Heart left ventricle (tissue), 16 donors: ENCODE measurements around the gene PRAMEF13. TPM values are rescaled to one million over a fixed set of nuclear protein-coding genes. Genes with fewer than 3 reads are reported as not detected.
"Not testable (repeated sequence)": the region's sequence is repeated elsewhere in the genome, so short reads cannot be mapped to it uniquely, and the experiment has no call there.

Experiments used
- ATAC-seq, 4 donors: fragments of 200-7000 bp; cut with Tn5 transposase; one replicate each; pipeline ENCODE4 v1.9.1; 2020 to 2022; ENCODE audit warnings: moderate library complexity in 4 of 4, mild to moderate bottlenecking in 3 of 4, moderate number of reproducible peaks in 1 of 4
- DNase-seq, 5 donors: peaks; one replicate each; pipeline ENCODE4 v3.0.0-alpha.2; 2020
- H3K27ac ChIP-seq, 12 donors: fragments of 200-600 bp; sonication (generic) in 4 of 12; one replicate each; pipeline versions ENCODE4 v1.5.0 to v1.8.0; 2016 to 2022; ENCODE audit warnings: mild to moderate bottlenecking in 2 of 12
- H3K27me3 ChIP-seq, 9 donors: fragments of 200-600 bp; sonication (generic) in 2 of 9; one replicate each; pipeline versions ENCODE4 v1.5.1 to v1.8.0; 2016 to 2022; ENCODE audit warnings: mild to moderate bottlenecking in 3 of 9
- H3K36me3 ChIP-seq, 9 donors: fragments of 200-600 bp; sonication (generic) in 2 of 9; one replicate each; pipeline versions ENCODE4 v1.5.0 to v1.8.0; 2018 to 2022; ENCODE audit warnings: mild to moderate bottlenecking in 2 of 9
- H3K4me1 ChIP-seq, 12 donors: fragments of 200-600 bp; sonication (generic) in 4 of 12; one replicate each; pipeline versions ENCODE4 v1.5.0 to v1.8.0; 2016 to 2022; ENCODE audit warnings: mild to moderate bottlenecking in 3 of 12
- H3K4me3 ChIP-seq, 12 donors: fragments of 200-600 bp; sonication (generic) in 4 of 12; one replicate each; pipeline versions ENCODE4 v1.5.0 to v1.8.0; 2017 to 2022; ENCODE audit warnings: mild to moderate bottlenecking in 9 of 12, moderate library complexity in 4 of 12
- H3K9me3 ChIP-seq, 12 donors: fragments of 200-600 bp; sonication (generic) in 4 of 12; one replicate each; pipeline versions ENCODE4 v1.5.0 to v1.8.0; 2016 to 2022; ENCODE audit warnings: mild to moderate bottlenecking in 1 of 12
- WGBS, 4 donors: extraction: QIAGEN DNeasy Blood & Tissue Kit in 2 of 4; methylation state at CpG; one replicate each; pipeline versions ENCODE4 v1.1.5 to v1.1.7; 2013 to 2018; 5-methylcytosine and 5-hydroxymethylcytosine counted together
- intact Hi-C, 10 donors: fragments of 100-400 bp; cut with DNase I; formaldehyde crosslinking; loops; one replicate each; pipeline versions ENCODE4 v1.11.1 to v1.14.2; 2022
- long read RNA-seq, 3 donors: library from polyadenylated mRNA; unstranded; transcript quantifications; one replicate each; pipeline ENCODE4 v2.0.0, GENCODE V29; 2020 to 2021
- polyA plus RNA-seq, 2 donors: library from polyadenylated mRNA; stranded (reverse); fragments of 200-250 nt; gene quantifications; one replicate each; pipeline ENCODE4 v1.2.3, GENCODE V29; 2013
- total RNA-seq, 9 donors: library from RNA; depleted of rRNA in 2 of 9; stranded (reverse); fragments of >200 nt in 2 of 9; fragmentation: NEBNext Ultra II Directional in 3 of 9; extraction: Animal tissue kit (Norgen Biotek cat#: 25700) in 3 of 9; gene quantifications; one replicate each; pipeline versions ENCODE4 v1.1.0 to v1.2.4, GENCODE V29; 2016 to 2023
- donor health status: ischemic (EF 13 %, LVEDD 7.1; RV severe dilation, severe dysfunction).
- donor health status: healthy with polysubstance abuse.
- donor health status: DM: no; HTN: yes; CAD: no.
- donor health status: DM: no; HTN: no; CAD: no.
- donor health status: ischemic (EF 25% LVEDD 6.9; RV normal size, moderate dysfunction).
- donor health status: ischemic (EF 25% LVEDD 5.7; RV mildly dilated, moderate dysfunction).
- donor health status: healthy.
- donor health status: DM: yes; HTN: yes; CAD: no.
- donor health status: ischemic (EF 35%, LVEDD 5.7; RV mildly dilated, moderate dysfunction).
- donor health status: nonischemic (EF 11% LVEDD 7.7; RV severe dilation, severe dysfunction).
- donor health status: DM: yes; HTN: yes; CAD: no.
- donor health status: PGD.
- donor health status: ischemic (EF 29% LVEDD 5.4; RV normal size, mild dysfunction).
- donor health status: nonischemic (EF 23%, LVEDD 6.1; RV moderate dilation, normal function).

PRAMEF13 gene
- total RNA-seq (not detected), polyA plus RNA-seq (not detected)
- long read RNA-seq, donor 1, result 0 reads
- long read RNA-seq, donor 2, result 0 reads
- long read RNA-seq, donor 3, result 0 reads

GRCh38 chr1:13201309-13201708, at the start of gene PRAMEF13:
Gene PRAMEF13, minus strand, starts transcription at chr1:13201409. Its CDS starts 1,820 bp downstream, at chr1:13199589.
- H3K27me3 ChIP-seq, DNase-seq, H3K4me1 ChIP-seq, H3K4me3 ChIP-seq, intact Hi-C loops, H3K9me3 ChIP-seq, H3K27ac ChIP-seq, ATAC-seq, H3K36me3 ChIP-seq: not testable (repeated sequence)
- 91% methylated on average over 3 of the region's 5 CpGs; no CpG with 5 or more reads in 3 of the 4 donors for WGBS, 4 donors

GRCh38 chr1:13247122-13247521, 45.9 kb upstream of the PRAMEF13 start:
- ATAC-seq, H3K4me3 ChIP-seq, intact Hi-C loops, H3K27me3 ChIP-seq, H3K9me3 ChIP-seq, H3K36me3 ChIP-seq, H3K4me1 ChIP-seq, H3K27ac ChIP-seq: not testable (repeated sequence)
- 76 to 81% (median 78%) methylated on average over 6 to 7 of the region's 7 CpGs for WGBS, 4 donors
- peak in 1 of 5 donors; percentile 40 for DNase-seq

- H3K36me3 ChIP-seq, H3K27ac ChIP-seq, ATAC-seq, H3K4me3 ChIP-seq, intact Hi-C loops, DNase-seq, H3K4me1 ChIP-seq, H3K9me3 ChIP-seq: not testable (repeated sequence)
- peaks cover 0 to 13% (median 4%) of the 10 kb centered on the region in 9 donors for H3K27me3 ChIP-seq
- 62 to 82% (median 72%) methylated on average over 2 of the region's 2 CpGs for WGBS, 4 donors
These were observed 45.3 kb upstream of the PRAMEF13 start for GRCh38 chr1:13246554-13246871.

- H3K27me3 ChIP-seq, result peaks cover 0 to 14% (median 4%) of the 10 kb centered on the region in 9 donors
- H3K9me3 ChIP-seq, H3K4me3 ChIP-seq, ATAC-seq, H3K4me1 ChIP-seq, H3K36me3 ChIP-seq, H3K27ac ChIP-seq, intact Hi-C loops: not testable (repeated sequence)
- DNase-seq, result peak in 1 of 5 donors; percentile 62
- WGBS, 4 donors, result 55 to 77% (median 67%) methylated on average over 5 of the region's 5 CpGs
These were observed 44.8 kb upstream of the PRAMEF13 start for GRCh38 chr1:13245841-13246553.

- ATAC-seq, intact Hi-C loops, H3K4me1 ChIP-seq, H3K9me3 ChIP-seq, H3K27ac ChIP-seq, H3K36me3 ChIP-seq, H3K4me3 ChIP-seq: not testable (repeated sequence)
- peaks cover 0 to 19% (median 4%) of the 10 kb centered on the region in 9 donors for H3K27me3 ChIP-seq
- 77 to 81% (median 80%) methylated on average over 9 of the region's 9 CpGs for WGBS, 4 donors
- DNase-seq, result peak in 1 of 5 donors; percentile 10
These were observed 42.5 kb upstream of the PRAMEF13 start for GRCh38 chr1:13243536-13244263.

GRCh38 chr1:13239633-13240032, 38.4 kb upstream of the PRAMEF13 start:
- WGBS, 4 donors, result 80 to 88% (median 85%) methylated on average over 4 of the region's 4 CpGs

GRCh38 chr1:13237572-13237971, 36.4 kb upstream of the PRAMEF13 start:
- peaks cover 0 to 34% (median 2%) of the 10 kb centered on the region in 9 donors for H3K27me3 ChIP-seq
- not testable (repeated sequence) for H3K36me3 ChIP-seq

More at GRCh38 chr1:13239633-13240032, 38.4 kb upstream of the PRAMEF13 start:
- intact Hi-C loops, H3K4me3 ChIP-seq, H3K36me3 ChIP-seq, ATAC-seq, H3K4me1 ChIP-seq, H3K27ac ChIP-seq, H3K9me3 ChIP-seq, DNase-seq: not testable (repeated sequence)
- H3K27me3 ChIP-seq, result peaks cover 0 to 39% (median 2%) of the 10 kb centered on the region in 9 donors

GRCh38 chr1:13234057-13234456, 32.8 kb upstream of the PRAMEF13 start:
- ATAC-seq (peak in 2 of 4 donors; percentile 15 to 57), DNase-seq (peak in 1 of 5 donors; percentile 16)
- H3K4me3 ChIP-seq, H3K36me3 ChIP-seq, H3K9me3 ChIP-seq, intact Hi-C loops, H3K27ac ChIP-seq, H3K4me1 ChIP-seq: not testable (repeated sequence)
- 55 to 67% (median 62%) methylated on average over 1 of the region's 1 CpG for WGBS, 4 donors
- H3K27me3 ChIP-seq, result peaks cover 0 to 28% (median 2%) of the 10 kb centered on the region in 9 donors

More at GRCh38 chr1:13237572-13237971, 36.4 kb upstream of the PRAMEF13 start:
- ATAC-seq, H3K4me3 ChIP-seq, H3K4me1 ChIP-seq, H3K27ac ChIP-seq, intact Hi-C loops, H3K9me3 ChIP-seq: not testable (repeated sequence)
- 70 to 78% (median 73%) methylated on average over 4 of the region's 4 CpGs for WGBS, 4 donors
- peak in 1 of 5 donors; percentile 48 for DNase-seq

- DNase-seq, H3K9me3 ChIP-seq, intact Hi-C loops, H3K4me3 ChIP-seq, H3K27ac ChIP-seq, H3K36me3 ChIP-seq, ATAC-seq, H3K4me1 ChIP-seq: not testable (repeated sequence)
- WGBS, 4 donors, result 48 to 70% (median 58%) methylated on average over 2 of the region's 2 CpGs
- H3K27me3 ChIP-seq, result peaks cover 0 to 11% (median 0%) of the 10 kb centered on the region in 9 donors
These were observed 30.8 kb upstream of the PRAMEF13 start for GRCh38 chr1:13232056-13232455.

GRCh38 chr1:13231061-13231750, 30.0 kb upstream of the PRAMEF13 start:
- H3K27ac ChIP-seq, intact Hi-C loops, H3K4me1 ChIP-seq, H3K36me3 ChIP-seq, ATAC-seq, H3K9me3 ChIP-seq, H3K4me3 ChIP-seq: not testable (repeated sequence)
- peaks cover 0 to 10% (median 0%) of the 10 kb centered on the region in 9 donors for H3K27me3 ChIP-seq
- peak in 1 of 5 donors; percentile 42 for DNase-seq
- WGBS, 4 donors, result 68 to 80% (median 76%) methylated on average over 7 of the region's 7 CpGs
